Measurements from ENCODE around the gene KCTD7. TPM values are rescaled to one million over a fixed set of nuclear protein-coding genes. Genes with fewer than 3 reads are reported as not detected.
"Not testable (repeated sequence)": the region's sequence is repeated elsewhere in the genome, so short reads cannot be mapped to it uniquely, and the experiment has no call there.

Gene KCTD7
- total RNA-seq, 1 experiment from 2014 or later, result 17.3 TPM

- Mint-ChIP-seq H3K27me3 (ENCODE audit: insufficient read depth, unreplicated experiment) (no peaks in the 10 kb centered on the region), H3K36me3 (ENCODE audit: insufficient read depth, unreplicated experiment) (peaks cover 28% of the 10 kb centered on the region), H3K4me1 (ENCODE audit: low read depth, unreplicated experiment) (peaks cover 7% of the 10 kb centered on the region), H3K4me3 (ENCODE audit: unreplicated experiment) (no peak overlapping the region), H3K9me3 (ENCODE audit: unreplicated experiment) (no peaks in the 10 kb centered on the region), H3K27ac (ENCODE audit: unreplicated experiment) (no peak overlapping the region)
- Histone ChIP-seq H3K9me3 (no peaks in the 10 kb centered on the region), H3K4me1 (peaks cover 6% of the 10 kb centered on the region; the same call in 1 of the 2 replicates), H3K4me3 (ENCODE audit: low read depth, low read length) (no peak overlapping the region), H3K27me3 (replicated peaks; ENCODE audit: control insufficient read depth, insufficient read depth, low read length) (no peaks in the 10 kb centered on the region), H3K36me3 (ENCODE audit: control insufficient read depth, insufficient read depth, low read length) (no peaks in the 10 kb centered on the region)
- BruUV-seq (replicated peaks), result no TSS peak
- POLR2A ChIA-PET, result no interaction called here
- intact Hi-C loops (cut with micrococcal nuclease; ENCODE audit: unreplicated experiment), result no loop called here
- DNase-seq, result no peak
- CTCF ChIA-PET, result no interaction called here
- TF ChIP-seq CTCF (IDR thresholded peaks at IDR 0.05; ENCODE audit: insufficient read depth in 1 of 2, low read depth in 1 of 2, low read length in 1 of 2, severe bottlenecking in 1 of 2, unreplicated experiment in 1 of 2), result no peak
Measured at GRCh38 chr7:66630531-66630930, 1.9 kb downstream of the KCTD7 start.

- peaks cover 28% of the 10 kb centered on the region for H3K36me3 Mint-ChIP-seq (ENCODE audit: insufficient read depth, unreplicated experiment)
- no peaks in the 10 kb centered on the region for H3K27me3 ChIP-seq (replicated peaks; ENCODE audit: control insufficient read depth, insufficient read depth, low read length)
- peaks cover 6% of the 10 kb centered on the region; the same call in 1 of the 2 replicates for H3K4me1 ChIP-seq
- no peak overlapping the region for H3K27ac Mint-ChIP-seq (ENCODE audit: unreplicated experiment)
- DNase-seq, result no peak
- intact Hi-C loops (cut with micrococcal nuclease; ENCODE audit: unreplicated experiment), result no loop called here
- H3K4me1 Mint-ChIP-seq (ENCODE audit: low read depth, unreplicated experiment), result peaks cover 7% of the 10 kb centered on the region
- H3K27me3 Mint-ChIP-seq (ENCODE audit: insufficient read depth, unreplicated experiment), result no peaks in the 10 kb centered on the region
- H3K9me3 ChIP-seq, result no peaks in the 10 kb centered on the region
- H3K4me3 Mint-ChIP-seq (ENCODE audit: unreplicated experiment), result no peak overlapping the region
- no peaks in the 10 kb centered on the region for H3K9me3 Mint-ChIP-seq (ENCODE audit: unreplicated experiment)
- no peaks in the 10 kb centered on the region for H3K36me3 ChIP-seq (ENCODE audit: control insufficient read depth, insufficient read depth, low read length)
- no peak overlapping the region for H3K4me3 ChIP-seq (ENCODE audit: low read depth, low read length)
- TF ChIP-seq CTCF (IDR thresholded peaks at IDR 0.05; ENCODE audit: insufficient read depth in 1 of 2, low read depth in 1 of 2, low read length in 1 of 2, severe bottlenecking in 1 of 2, unreplicated experiment in 1 of 2), result no peak
- CTCF ChIA-PET, result no interaction called here
- no TSS peak for BruUV-seq (replicated peaks)
- POLR2A ChIA-PET, result no interaction called here
Measured at GRCh38 chr7:66631471-66631870, 2.8 kb downstream of the KCTD7 start.

- CTCF ChIA-PET, result no interaction called here
- Histone ChIP-seq H3K27me3 (replicated peaks; ENCODE audit: control insufficient read depth, insufficient read depth, low read length) (no peaks in the 10 kb centered on the region), H3K36me3 (ENCODE audit: control insufficient read depth, insufficient read depth, low read length) (no peaks in the 10 kb centered on the region), H3K4me3 (ENCODE audit: low read depth, low read length) (no peak overlapping the region), H3K4me1 (peaks cover 7% of the 10 kb centered on the region), H3K9me3 (no peaks in the 10 kb centered on the region)
- no TSS peak for BruUV-seq (replicated peaks)
- H3K4me1 Mint-ChIP-seq (ENCODE audit: low read depth, unreplicated experiment), result peaks cover 5% of the 10 kb centered on the region
- H3K4me3 Mint-ChIP-seq (ENCODE audit: unreplicated experiment), result no peak overlapping the region
- POLR2A ChIA-PET, result no interaction called here
- intact Hi-C loops (cut with micrococcal nuclease; ENCODE audit: unreplicated experiment), result no loop called here
- TF ChIP-seq CTCF (IDR thresholded peaks at IDR 0.05; ENCODE audit: insufficient read depth in 1 of 2, low read depth in 1 of 2, low read length in 1 of 2, severe bottlenecking in 1 of 2, unreplicated experiment in 1 of 2), result no peak
- no peaks in the 10 kb centered on the region for H3K27me3 Mint-ChIP-seq (ENCODE audit: insufficient read depth, unreplicated experiment)
- no peaks in the 10 kb centered on the region for H3K9me3 Mint-ChIP-seq (ENCODE audit: unreplicated experiment)
- no peak overlapping the region for H3K27ac Mint-ChIP-seq (ENCODE audit: unreplicated experiment)
- H3K36me3 Mint-ChIP-seq (ENCODE audit: insufficient read depth, unreplicated experiment), result peaks cover 18% of the 10 kb centered on the region
- DNase-seq, result no peak
Measured at GRCh38 chr7:66634816-66635215, 6.1 kb downstream of the KCTD7 start.

GRCh38 chr7:66635322-66635981, 6.8 kb downstream of the KCTD7 start:
- DNase-seq; CTCF ChIA-PET; BruUV-seq (replicated peaks); intact Hi-C loops (cut with micrococcal nuclease; ENCODE audit: unreplicated experiment); H3K27me3 Mint-ChIP-seq (ENCODE audit: insufficient read depth, unreplicated experiment); H3K9me3 Mint-ChIP-seq (ENCODE audit: unreplicated experiment); H3K36me3 ChIP-seq (ENCODE audit: control insufficient read depth, insufficient read depth, low read length); H3K4me3 ChIP-seq (ENCODE audit: low read depth, low read length); H3K9me3 ChIP-seq; H3K27me3 ChIP-seq (replicated peaks; ENCODE audit: control insufficient read depth, insufficient read depth, low read length); POLR2A ChIA-PET; H3K27ac Mint-ChIP-seq (ENCODE audit: unreplicated experiment); H3K4me3 Mint-ChIP-seq (ENCODE audit: unreplicated experiment): not testable (repeated sequence)
- peaks cover 11% of the 10 kb centered on the region for H3K4me1 Mint-ChIP-seq (ENCODE audit: low read depth, unreplicated experiment)
- peaks cover 14% of the 10 kb centered on the region for H3K4me1 ChIP-seq
- H3K36me3 Mint-ChIP-seq (ENCODE audit: insufficient read depth, unreplicated experiment), result peaks cover 23% of the 10 kb centered on the region

GRCh38 chr7:66635982-66636546, 7.4 kb downstream of the KCTD7 start:
- H3K36me3 ChIP-seq (ENCODE audit: control insufficient read depth, insufficient read depth, low read length); H3K27me3 ChIP-seq (replicated peaks; ENCODE audit: control insufficient read depth, insufficient read depth, low read length); DNase-seq; H3K4me3 Mint-ChIP-seq (ENCODE audit: unreplicated experiment); H3K27ac Mint-ChIP-seq (ENCODE audit: unreplicated experiment); H3K27me3 Mint-ChIP-seq (ENCODE audit: insufficient read depth, unreplicated experiment); BruUV-seq (replicated peaks); intact Hi-C loops (cut with micrococcal nuclease; ENCODE audit: unreplicated experiment); H3K9me3 Mint-ChIP-seq (ENCODE audit: unreplicated experiment); POLR2A ChIA-PET; CTCF ChIA-PET; H3K9me3 ChIP-seq; H3K4me3 ChIP-seq (ENCODE audit: low read depth, low read length): not testable (repeated sequence)
- H3K4me1 ChIP-seq, result peaks cover 20% of the 10 kb centered on the region
- H3K36me3 Mint-ChIP-seq (ENCODE audit: insufficient read depth, unreplicated experiment), result peaks cover 24% of the 10 kb centered on the region
- peaks cover 13% of the 10 kb centered on the region for H3K4me1 Mint-ChIP-seq (ENCODE audit: low read depth, unreplicated experiment)

All from Caco-2 (cell line).